Activated naive CD4-positive, alpha-beta T cell treated with anti-CD3 and anti-CD28 coated beads, Interleukin-2, amount 10 ng/mL, durations not matched to agents 7 days and 5 days (primary cell): Measurements from ENCODE around the gene ARL9.

Experiments
- CTCF ChIA-PET: fragments of 350-600 bp; sonication (Branson Sonifier 250); formaldehyde crosslinking; loops from one replicate; lab custom pipeline; 2021; ENCODE audit warnings: antibody characterized with exemption; lab: Charles Lee
- DNase-seq: peaks from one replicate; pipeline ENCODE4 v3.0.0-alpha.2; 2020
- H3K27ac Mint-ChIP-seq: one replicate; pipeline ENCODE4 v1.8.0; 2021; ENCODE audit warnings: mild to moderate bottlenecking, moderate library complexity, mixed read lengths
- H3K27me3 Mint-ChIP-seq: one replicate; pipeline ENCODE4 v1.8.0; 2021; ENCODE audit warnings: mild to moderate bottlenecking, mixed read lengths
- H3K36me3 Mint-ChIP-seq: one replicate; pipeline ENCODE4 v1.8.0; 2021; ENCODE audit warnings: mixed read lengths
- H3K4me1 Mint-ChIP-seq: one replicate; pipeline ENCODE4 v1.8.0; 2021; ENCODE audit warnings: mixed read lengths
- H3K4me3 Mint-ChIP-seq: one replicate; pipeline ENCODE4 v1.8.0; 2021; ENCODE audit warnings: mild to moderate bottlenecking, moderate library complexity, mixed read lengths
- H3K9me3 Mint-ChIP-seq: one replicate; pipeline ENCODE4 v1.8.0; 2021; ENCODE audit warnings: mixed read lengths

ARL9 gene

GRCh38 chr4:56480691-56481090 is 24.9 kb upstream of the ARL9 start:
- peaks cover 52% of the 10 kb centered on the region for H3K36me3 Mint-ChIP-seq

GRCh38 chr4:56496241-56496640 is 9.3 kb upstream of the ARL9 start:
- H3K9me3 Mint-ChIP-seq, result no peaks in the 10 kb centered on the region
- no peak overlapping the region for H3K27ac Mint-ChIP-seq
- DNase-seq, result no peak
- no peak overlapping the region for H3K4me3 Mint-ChIP-seq
- CTCF ChIA-PET, result no interaction called here
- H3K4me1 Mint-ChIP-seq, result no peaks in the 10 kb centered on the region
- no peaks in the 10 kb centered on the region for H3K27me3 Mint-ChIP-seq
- peaks cover 55% of the 10 kb centered on the region for H3K36me3 Mint-ChIP-seq

More at GRCh38 chr4:56480691-56481090, 24.9 kb upstream of the ARL9 start:
- Mint-ChIP-seq H3K4me3 (no peak overlapping the region), H3K27ac (no peak overlapping the region), H3K27me3 (no peaks in the 10 kb centered on the region), H3K4me1 (no peaks in the 10 kb centered on the region), H3K9me3 (no peaks in the 10 kb centered on the region)
- CTCF ChIA-PET, result no interaction called here
- DNase-seq, result no peak

GRCh38 chr4:56511098-56511497 is 5.5 kb downstream of the ARL9 start:
- Mint-ChIP-seq H3K4me3 (no peak overlapping the region), H3K27ac (no peak overlapping the region), H3K27me3 (peaks cover 14% of the 10 kb centered on the region), H3K4me1 (peaks cover 9% of the 10 kb centered on the region), H3K36me3 (no peaks in the 10 kb centered on the region), H3K9me3 (no peaks in the 10 kb centered on the region)
- no peak for DNase-seq
- CTCF ChIA-PET, result interaction anchor here (0.7 kb wide), 1 partner anchor 19 kb away, joined by 3 read pairs; a partner anchor contains a TSS

GRCh38 chr4:56512166-56512565 is 6.6 kb downstream of the ARL9 start:
- H3K36me3 Mint-ChIP-seq, result no peaks in the 10 kb centered on the region
- no peak for DNase-seq
- no peak overlapping the region for H3K27ac Mint-ChIP-seq
- no peaks in the 10 kb centered on the region for H3K9me3 Mint-ChIP-seq
- H3K4me3 Mint-ChIP-seq, result no peak overlapping the region
- CTCF ChIA-PET, result no interaction called here
- H3K4me1 Mint-ChIP-seq, result no peaks in the 10 kb centered on the region
- peaks cover 8% of the 10 kb centered on the region for H3K27me3 Mint-ChIP-seq

- DNase-seq, result no peak
- Mint-ChIP-seq H3K9me3 (no peaks in the 10 kb centered on the region), H3K4me1 (no peaks in the 10 kb centered on the region), H3K27me3 (peaks cover 16% of the 10 kb centered on the region), H3K36me3 (no peaks in the 10 kb centered on the region), H3K27ac (no peak overlapping the region), H3K4me3 (no peak overlapping the region)
- CTCF ChIA-PET, result no interaction called here
These were observed 7.9 kb downstream of the ARL9 start for GRCh38 chr4:56513517-56513916.

GRCh38 chr4:56530269-56531148 is 24.9 kb downstream of the ARL9 start:
- Mint-ChIP-seq H3K9me3 (no peaks in the 10 kb centered on the region), H3K4me1 (no peaks in the 10 kb centered on the region), H3K27ac (no peak overlapping the region), H3K36me3 (no peaks in the 10 kb centered on the region), H3K4me3 (peak overlapping the region; percentile 51), H3K27me3 (peaks cover 31% of the 10 kb centered on the region)
- CTCF ChIA-PET, result interaction anchor here (0.5 to 1.4 kb wide), 3 partner anchors 14 to 303 kb away, joined by 3 to 4 read pairs (median 3); no protein-coding TSS in a partner anchor
- peak; percentile 88 for DNase-seq

GRCh38 chr4:56531149-56531770 is 25.7 kb downstream of the ARL9 start:
- CTCF ChIA-PET, result interaction anchor here (0.6 to 1.4 kb wide), 2 partner anchors 14 to 302 kb away, joined by 3 to 4 read pairs; no protein-coding TSS in a partner anchor
- Mint-ChIP-seq H3K4me3 (no peak overlapping the region), H3K27me3 (peaks cover 34% of the 10 kb centered on the region), H3K27ac (no peak overlapping the region), H3K4me1 (no peaks in the 10 kb centered on the region), H3K9me3 (no peaks in the 10 kb centered on the region), H3K36me3 (no peaks in the 10 kb centered on the region)
- no peak for DNase-seq

GRCh38 chr4:56531823-56532222 is 26.2 kb downstream of the ARL9 start:
- Mint-ChIP-seq H3K9me3 (no peaks in the 10 kb centered on the region), H3K4me3 (no peak overlapping the region), H3K36me3 (no peaks in the 10 kb centered on the region), H3K27me3 (peaks cover 28% of the 10 kb centered on the region), H3K27ac (no peak overlapping the region), H3K4me1 (no peaks in the 10 kb centered on the region)
- DNase-seq, result no peak
- CTCF ChIA-PET, result no interaction called here

- H3K36me3 Mint-ChIP-seq, result no peaks in the 10 kb centered on the region
- no peak overlapping the region for H3K27ac Mint-ChIP-seq
- H3K4me1 Mint-ChIP-seq, result no peaks in the 10 kb centered on the region
- H3K27me3 Mint-ChIP-seq, result peaks cover 24% of the 10 kb centered on the region
- DNase-seq, result no peak
- CTCF ChIA-PET, result no interaction called here
- H3K4me3 Mint-ChIP-seq, result no peak overlapping the region
- H3K9me3 Mint-ChIP-seq, result no peaks in the 10 kb centered on the region
These were observed 26.6 kb downstream of the ARL9 start for GRCh38 chr4:56532239-56532638.

DNA sequence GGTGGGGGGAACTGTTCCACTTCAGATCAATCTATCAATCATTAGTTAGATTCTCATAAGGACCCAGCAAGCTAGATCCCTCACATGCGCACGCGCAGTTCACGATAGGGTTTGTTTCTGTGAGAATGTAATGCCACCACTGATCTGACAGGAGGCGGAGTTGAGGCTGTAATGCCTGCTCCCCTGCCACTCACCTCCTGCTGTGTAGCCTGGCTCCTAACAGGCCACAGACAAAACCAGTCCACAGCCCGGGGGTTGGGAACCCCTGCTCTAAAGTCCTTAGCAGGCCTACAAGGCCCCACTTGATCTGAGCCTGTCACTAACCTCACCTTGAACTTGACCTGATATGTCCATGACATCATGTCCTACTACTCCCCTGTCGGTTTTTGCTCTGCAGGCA is 30.3 kb downstream of the ARL9 start:
- Mint-ChIP-seq H3K4me3 (no peak overlapping the region), H3K4me1 (no peaks in the 10 kb centered on the region), H3K9me3 (no peaks in the 10 kb centered on the region), H3K27me3 (peaks cover 31% of the 10 kb centered on the region), H3K27ac (no peak overlapping the region), H3K36me3 (no peaks in the 10 kb centered on the region)
- CTCF ChIA-PET, result no interaction called here
- no peak for DNase-seq

DNA sequence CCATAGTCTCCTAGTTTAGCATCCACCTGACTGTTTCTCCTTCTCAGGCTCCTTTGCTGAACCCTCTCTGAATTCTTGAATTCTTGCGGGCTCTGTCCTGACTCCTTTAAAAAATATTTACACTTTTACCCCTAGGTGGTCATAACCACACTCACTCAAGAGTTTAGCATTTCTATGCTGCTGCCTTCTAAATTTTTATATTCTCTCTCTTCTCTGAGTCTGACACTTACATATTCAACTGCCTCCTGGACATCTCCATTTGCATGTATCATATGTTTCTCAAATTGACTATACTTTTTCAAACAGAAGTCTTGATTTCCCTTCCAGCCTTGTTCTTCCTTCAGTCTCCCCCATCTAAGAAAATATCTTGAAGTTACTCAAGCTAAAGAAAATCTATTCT is 31.6 kb downstream of the ARL9 start:
- Mint-ChIP-seq H3K9me3 (no peaks in the 10 kb centered on the region), H3K27ac (no peak overlapping the region), H3K36me3 (no peaks in the 10 kb centered on the region), H3K27me3 (peaks cover 31% of the 10 kb centered on the region), H3K4me3 (no peak overlapping the region), H3K4me1 (no peaks in the 10 kb centered on the region)
- CTCF ChIA-PET, result no interaction called here
- DNase-seq, result no peak

DNA sequence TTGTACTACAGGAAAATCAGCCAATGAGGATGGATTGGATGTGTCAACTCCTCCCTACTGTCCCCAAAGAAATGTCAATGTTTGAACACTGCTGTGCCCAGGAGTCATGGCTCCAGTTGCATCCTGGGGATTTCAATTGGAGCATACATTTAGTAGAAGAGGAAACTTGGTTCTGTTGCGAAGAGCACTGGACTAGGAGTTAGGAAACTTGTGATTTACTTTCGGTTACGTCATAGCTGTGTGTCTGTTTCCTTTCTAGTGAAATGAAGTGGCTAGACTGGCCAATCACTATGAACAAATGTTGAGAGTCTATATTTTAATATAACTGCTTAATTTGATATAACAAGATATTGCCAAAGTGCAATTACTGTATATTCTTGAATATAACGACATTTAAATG is 35.2 kb downstream of the ARL9 start:
- peaks cover 37% of the 10 kb centered on the region for H3K27me3 Mint-ChIP-seq
- H3K4me1 Mint-ChIP-seq, result peaks cover 15% of the 10 kb centered on the region
- CTCF ChIA-PET, result no interaction called here
- no peaks in the 10 kb centered on the region for H3K36me3 Mint-ChIP-seq
- no peak overlapping the region for H3K4me3 Mint-ChIP-seq
- no peak overlapping the region for H3K27ac Mint-ChIP-seq
- DNase-seq, result no peak
- no peaks in the 10 kb centered on the region for H3K9me3 Mint-ChIP-seq

DNA sequence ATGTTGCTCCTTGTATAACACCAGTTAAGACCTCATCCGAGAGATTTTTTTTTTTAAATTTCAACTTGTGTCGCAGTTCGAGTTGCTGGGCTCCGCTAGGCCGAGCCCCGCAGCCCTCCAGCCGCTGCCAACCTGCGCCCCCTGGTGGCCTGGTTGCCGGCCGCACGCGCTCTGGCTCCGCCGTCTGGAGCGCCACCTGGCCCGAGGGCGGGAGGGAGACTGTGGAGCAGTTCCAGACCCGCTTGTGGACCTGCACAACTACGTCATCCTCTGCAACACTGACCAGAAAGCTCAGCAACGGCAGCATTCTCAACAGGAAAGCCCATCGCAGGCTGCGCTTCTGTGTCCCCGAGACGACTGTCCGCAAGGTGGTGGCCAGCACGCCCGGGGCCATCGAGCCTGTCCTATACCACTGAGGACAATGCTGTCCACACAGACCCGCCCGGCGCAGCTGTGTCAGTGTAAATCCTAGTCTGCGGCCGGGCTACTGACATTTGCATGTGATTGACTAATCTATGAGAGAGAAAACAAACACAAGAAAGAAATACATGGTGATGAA is 39.1 kb downstream of the ARL9 start:
- no peaks in the 10 kb centered on the region for H3K36me3 Mint-ChIP-seq
- CTCF ChIA-PET, result interaction anchor here (0.6 to 2.2 kb wide), 13 partner anchors 10 to 292 kb away, joined by 3 to 12 read pairs (median 4); partner anchors contain the start of gene AASDH
- H3K27me3 Mint-ChIP-seq, result peaks cover 24% of the 10 kb centered on the region
- H3K27ac Mint-ChIP-seq, result no peak overlapping the region
- peaks cover 28% of the 10 kb centered on the region for H3K4me1 Mint-ChIP-seq
- DNase-seq, result peak; percentile 85
- H3K9me3 Mint-ChIP-seq, result no peaks in the 10 kb centered on the region
- peak overlapping the region; percentile 32 for H3K4me3 Mint-ChIP-seq

GRCh38 chr4:56550642-56551041 is 45.1 kb downstream of the ARL9 start:
- CTCF ChIA-PET, result no interaction called here

More at GRCh38 chr4:56550642-56551041, 45.1 kb downstream of the ARL9 start:
- H3K4me3 Mint-ChIP-seq, result no peak overlapping the region
- no peaks in the 10 kb centered on the region for H3K9me3 Mint-ChIP-seq
- H3K27me3 Mint-ChIP-seq, result peaks cover 3% of the 10 kb centered on the region
- no peaks in the 10 kb centered on the region for H3K36me3 Mint-ChIP-seq
- no peak for DNase-seq
- H3K4me1 Mint-ChIP-seq, result peaks cover 13% of the 10 kb centered on the region
- no peak overlapping the region for H3K27ac Mint-ChIP-seq
